ENCODE data around the gene AKAP8.
"Not testable (repeated sequence)": the region's sequence is repeated elsewhere in the genome, so short reads cannot be mapped to it uniquely, and the experiment has no call there.

Gene AKAP8

GRCh38 chr19:15397782-15398181 is 18.2 kb upstream of the AKAP8 start:
- Histone ChIP-seq H3K9me3 (ENCODE audit: insufficient read depth, low read length) (no peaks in the 10 kb centered on the region), H3K4me1 (ENCODE audit: insufficient read depth, insufficient read length) (peaks cover 20% of the 10 kb centered on the region), H3K9ac (ENCODE audit: insufficient read length, low read depth) (no peak overlapping the region), H3K36me3 (ENCODE audit: insufficient read depth, insufficient read length, low read length) (peaks cover 91% of the 10 kb centered on the region), H3K4me3 (ENCODE audit: insufficient read length, low read depth) (no peak overlapping the region), H3K27me3 (ENCODE audit: insufficient read depth, insufficient read length) (no peaks in the 10 kb centered on the region)
- DNase-seq (ENCODE audit: low read depth, low spot score), result no peak
- no peak for TF ChIP-seq YY1 (IDR thresholded peaks at IDR 0.05; ENCODE audit: insufficient read depth, insufficient read length)
- no peak for TF ChIP-seq SUZ12 (IDR thresholded peaks at IDR 0.05; ENCODE audit: extremely low read depth, insufficient read depth, insufficient read length)
- no peak for TF ChIP-seq ZNF274 (IDR thresholded peaks at IDR 0.05; ENCODE audit: low read depth, low read length)

- no peak overlapping the region for H3K9ac ChIP-seq (ENCODE audit: insufficient read length, low read depth)
- H3K27me3 ChIP-seq (ENCODE audit: insufficient read depth, insufficient read length), result no peaks in the 10 kb centered on the region
- H3K4me3 ChIP-seq (ENCODE audit: insufficient read length, low read depth), result no peak overlapping the region
- H3K9me3 ChIP-seq (ENCODE audit: insufficient read depth, low read length), result no peaks in the 10 kb centered on the region
- no peak for DNase-seq (ENCODE audit: low read depth, low spot score)
- H3K36me3 ChIP-seq (ENCODE audit: insufficient read depth, insufficient read length, low read length), result peaks cover 88% of the 10 kb centered on the region
- no peak for TF ChIP-seq SUZ12 (IDR thresholded peaks at IDR 0.05; ENCODE audit: extremely low read depth, insufficient read depth, insufficient read length)
- TF ChIP-seq ZNF274 (IDR thresholded peaks at IDR 0.05; ENCODE audit: low read depth, low read length), result no peak
- no peak for TF ChIP-seq YY1 (IDR thresholded peaks at IDR 0.05; ENCODE audit: insufficient read depth, insufficient read length)
- H3K4me1 ChIP-seq (ENCODE audit: insufficient read depth, insufficient read length), result peaks cover 14% of the 10 kb centered on the region
Observed at GRCh38 chr19:15397236-15397635, 17.6 kb upstream of the AKAP8 start.

GRCh38 chr19:15396436-15396835 is 16.8 kb upstream of the AKAP8 start:
- DNase-seq (ENCODE audit: low read depth, low spot score), result no peak
- peaks cover 11% of the 10 kb centered on the region for H3K4me1 ChIP-seq (ENCODE audit: insufficient read depth, insufficient read length)
- no peaks in the 10 kb centered on the region for H3K9me3 ChIP-seq (ENCODE audit: insufficient read depth, low read length)
- TF ChIP-seq YY1 (IDR thresholded peaks at IDR 0.05; ENCODE audit: insufficient read depth, insufficient read length) (no peak), ZNF274 (IDR thresholded peaks at IDR 0.05; ENCODE audit: low read depth, low read length) (no peak), SUZ12 (IDR thresholded peaks at IDR 0.05; ENCODE audit: extremely low read depth, insufficient read depth, insufficient read length) (no peak)
- no peak overlapping the region for H3K4me3 ChIP-seq (ENCODE audit: insufficient read length, low read depth)
- H3K9ac ChIP-seq (ENCODE audit: insufficient read length, low read depth), result no peak overlapping the region
- peaks cover 87% of the 10 kb centered on the region for H3K36me3 ChIP-seq (ENCODE audit: insufficient read depth, insufficient read length, low read length)
- H3K27me3 ChIP-seq (ENCODE audit: insufficient read depth, insufficient read length), result no peaks in the 10 kb centered on the region

- H3K27me3 ChIP-seq (ENCODE audit: insufficient read depth, insufficient read length); H3K4me3 ChIP-seq (ENCODE audit: insufficient read length, low read depth); H3K9ac ChIP-seq (ENCODE audit: insufficient read length, low read depth); H3K4me1 ChIP-seq (ENCODE audit: insufficient read depth, insufficient read length); H3K9me3 ChIP-seq (ENCODE audit: insufficient read depth, low read length); DNase-seq (ENCODE audit: low read depth, low spot score): not testable (repeated sequence)
- H3K36me3 ChIP-seq (ENCODE audit: insufficient read depth, insufficient read length, low read length), result peaks cover 83% of the 10 kb centered on the region
Observed at GRCh38 chr19:15395251-15395650, 15.7 kb upstream of the AKAP8 start.

- Histone ChIP-seq H3K36me3 (ENCODE audit: insufficient read depth, insufficient read length, low read length) (peaks cover 78% of the 10 kb centered on the region), H3K9me3 (ENCODE audit: insufficient read depth, low read length) (no peaks in the 10 kb centered on the region), H3K27me3 (ENCODE audit: insufficient read depth, insufficient read length) (no peaks in the 10 kb centered on the region), H3K4me1 (ENCODE audit: insufficient read depth, insufficient read length) (no peaks in the 10 kb centered on the region), H3K9ac (ENCODE audit: insufficient read length, low read depth) (no peak overlapping the region), H3K4me3 (ENCODE audit: insufficient read length, low read depth) (no peak overlapping the region)
- TF ChIP-seq YY1 (IDR thresholded peaks at IDR 0.05; ENCODE audit: insufficient read depth, insufficient read length), result no peak
- no peak for TF ChIP-seq ZNF274 (IDR thresholded peaks at IDR 0.05; ENCODE audit: low read depth, low read length)
- TF ChIP-seq SUZ12 (IDR thresholded peaks at IDR 0.05; ENCODE audit: extremely low read depth, insufficient read depth, insufficient read length), result no peak
- no peak for DNase-seq (ENCODE audit: low read depth, low spot score)
Observed at GRCh38 chr19:15394426-15394825, 14.8 kb upstream of the AKAP8 start.

GRCh38 chr19:15393963-15394362 is 14.4 kb upstream of the AKAP8 start:
- no peak for DNase-seq (ENCODE audit: low read depth, low spot score)
- TF ChIP-seq YY1 (IDR thresholded peaks at IDR 0.05; ENCODE audit: insufficient read depth, insufficient read length) (no peak), SUZ12 (IDR thresholded peaks at IDR 0.05; ENCODE audit: extremely low read depth, insufficient read depth, insufficient read length) (no peak), ZNF274 (IDR thresholded peaks at IDR 0.05; ENCODE audit: low read depth, low read length) (no peak)
- no peaks in the 10 kb centered on the region for H3K27me3 ChIP-seq (ENCODE audit: insufficient read depth, insufficient read length)

GRCh38 chr19:15390814-15391213 is 11.2 kb upstream of the AKAP8 start:
- TF ChIP-seq YY1 (IDR thresholded peaks at IDR 0.05; ENCODE audit: insufficient read depth, insufficient read length), result no peak
- TF ChIP-seq ZNF274 (IDR thresholded peaks at IDR 0.05; ENCODE audit: low read depth, low read length), result no peak
- no peak for TF ChIP-seq SUZ12 (IDR thresholded peaks at IDR 0.05; ENCODE audit: extremely low read depth, insufficient read depth, insufficient read length)
- H3K36me3 ChIP-seq (ENCODE audit: insufficient read depth, insufficient read length, low read length), result peaks cover 56% of the 10 kb centered on the region
- no peaks in the 10 kb centered on the region for H3K4me1 ChIP-seq (ENCODE audit: insufficient read depth, insufficient read length)

More at GRCh38 chr19:15393963-15394362, 14.4 kb upstream of the AKAP8 start:
- Histone ChIP-seq H3K9me3 (ENCODE audit: insufficient read depth, low read length) (no peaks in the 10 kb centered on the region), H3K36me3 (ENCODE audit: insufficient read depth, insufficient read length, low read length) (peaks cover 73% of the 10 kb centered on the region), H3K4me3 (ENCODE audit: insufficient read length, low read depth) (no peak overlapping the region), H3K9ac (ENCODE audit: insufficient read length, low read depth) (no peak overlapping the region), H3K4me1 (ENCODE audit: insufficient read depth, insufficient read length) (no peaks in the 10 kb centered on the region)

GRCh38 chr19:15381864-15382263 is 2.3 kb upstream of the AKAP8 start:
- H3K9ac ChIP-seq (ENCODE audit: insufficient read length, low read depth), result no peak overlapping the region
- no peaks in the 10 kb centered on the region for H3K9me3 ChIP-seq (ENCODE audit: insufficient read depth, low read length)
- no peak for TF ChIP-seq ZNF274 (IDR thresholded peaks at IDR 0.05; ENCODE audit: low read depth, low read length)
- TF ChIP-seq YY1 (IDR thresholded peaks at IDR 0.05; ENCODE audit: insufficient read depth, insufficient read length), result no peak
- TF ChIP-seq SUZ12 (IDR thresholded peaks at IDR 0.05; ENCODE audit: extremely low read depth, insufficient read depth, insufficient read length), result no peak
- no peak for DNase-seq (ENCODE audit: low read depth, low spot score)
- H3K36me3 ChIP-seq (ENCODE audit: insufficient read depth, insufficient read length, low read length), result peaks cover 21% of the 10 kb centered on the region
- H3K4me1 ChIP-seq (ENCODE audit: insufficient read depth, insufficient read length), result peaks cover 5% of the 10 kb centered on the region
- no peak overlapping the region for H3K4me3 ChIP-seq (ENCODE audit: insufficient read length, low read depth)
- no peaks in the 10 kb centered on the region for H3K27me3 ChIP-seq (ENCODE audit: insufficient read depth, insufficient read length)

More at GRCh38 chr19:15390814-15391213, 11.2 kb upstream of the AKAP8 start:
- H3K9me3 ChIP-seq (ENCODE audit: insufficient read depth, low read length), result no peaks in the 10 kb centered on the region
- H3K27me3 ChIP-seq (ENCODE audit: insufficient read depth, insufficient read length), result no peaks in the 10 kb centered on the region
- H3K9ac ChIP-seq (ENCODE audit: insufficient read length, low read depth), result no peak overlapping the region
- H3K4me3 ChIP-seq (ENCODE audit: insufficient read length, low read depth), result no peak overlapping the region
- DNase-seq (ENCODE audit: low read depth, low spot score), result no peak

Measured in NT2/D1 (cell line).